ENCODE measurements around the gene SIX2. TPM values are rescaled to one million over a fixed set of nuclear protein-coding genes. Genes with fewer than 3 reads are reported as not detected.

Gene SIX2
- total RNA-seq, 1 donor from 2014 or later: 0.41 TPM

GRCh38 chr2:45003579-45004551 is 5.4 kb downstream of the SIX2 start:
- FAIRE-seq: no peak
- DNase-seq (ENCODE audit: low spot score in 2 of 2): no peak

GRCh38 chr2:45002686-45003085 is 6.6 kb downstream of the SIX2 start:
- DNase-seq (ENCODE audit: low spot score in 2 of 2) (no peak), FAIRE-seq (no peak)

- no peak for DNase-seq (ENCODE audit: low spot score in 2 of 2)
- FAIRE-seq: no peak
Measured at GRCh38 chr2:45001869-45002385, 7.3 kb downstream of the SIX2 start.

GRCh38 chr2:45000921-45001868 is 8.1 kb downstream of the SIX2 start:
- DNase-seq (ENCODE audit: low spot score in 2 of 2): no peak
- FAIRE-seq: no peak

- DNase-seq (ENCODE audit: low spot score in 2 of 2): no peak
Measured at GRCh38 chr2:45000341-45000901, 8.8 kb downstream of the SIX2 start.

GRCh38 chr2:44999540-44999939 is 9.7 kb downstream of the SIX2 start:
- FAIRE-seq: no peak

More at GRCh38 chr2:45000341-45000901, 8.8 kb downstream of the SIX2 start:
- no peak for FAIRE-seq

GRCh38 chr2:44997963-44998362 is 11.3 kb downstream of the SIX2 start:
- FAIRE-seq (no peak), DNase-seq (ENCODE audit: low spot score in 2 of 2) (no peak)

More at GRCh38 chr2:44999540-44999939, 9.7 kb downstream of the SIX2 start:
- no peak for DNase-seq (ENCODE audit: low spot score in 2 of 2)

GRCh38 chr2:44996356-44996755 is 12.9 kb downstream of the SIX2 start:
- no peak for DNase-seq (ENCODE audit: low spot score in 2 of 2)
- FAIRE-seq: no peak

- FAIRE-seq (no peak), DNase-seq (ENCODE audit: low spot score in 2 of 2) (no peak)
Measured at GRCh38 chr2:44994377-44994776, 14.9 kb downstream of the SIX2 start.

- FAIRE-seq: no peak
Measured at GRCh38 chr2:44989176-44989575, 20.1 kb downstream of the SIX2 start.

GRCh38 chr2:44983836-44984604 is 25.2 kb downstream of the SIX2 start:
- no peak for FAIRE-seq
- no peak for DNase-seq (ENCODE audit: low spot score in 2 of 2)

More at GRCh38 chr2:44989176-44989575, 20.1 kb downstream of the SIX2 start:
- no peak for DNase-seq (ENCODE audit: low spot score in 2 of 2)

GRCh38 chr2:44981714-44982108 is 27.5 kb downstream of the SIX2 start:
- FAIRE-seq (no peak), DNase-seq (ENCODE audit: low spot score in 2 of 2) (peak; percentile 59 to 69)

GRCh38 chr2:44980751-44981713 is 28.2 kb downstream of the SIX2 start:
- FAIRE-seq (no peak), DNase-seq (ENCODE audit: low spot score in 2 of 2) (no peak)

- FAIRE-seq (no peak), DNase-seq (ENCODE audit: low spot score in 2 of 2) (no peak)
Measured at GRCh38 chr2:44979581-44979980, 29.7 kb downstream of the SIX2 start.

GRCh38 chr2:44975571-44976450 is 33.4 kb downstream of the SIX2 start:
- FAIRE-seq (no peak), DNase-seq (ENCODE audit: low spot score in 2 of 2) (no peak)

GRCh38 chr2:44974064-44974715 is 35.1 kb downstream of the SIX2 start:
- no peak for FAIRE-seq
- DNase-seq (ENCODE audit: low spot score in 2 of 2): no peak
